ENCODE data around the gene CTSE. TPM values are rescaled to one million over a fixed set of nuclear protein-coding genes. Genes with fewer than 3 reads are reported as not detected.

The CTSE gene
- polyA plus RNA-seq (2011; rRNA removed), result not detected in 2 replicates
- polyA plus RNA-seq (2012; cell fraction: cytosol; rRNA removed), result not detected in 2 replicates
- polyA plus RNA-seq (2012; cell fraction: nucleus; rRNA removed), result not detected in 2 replicates
- polyA plus RNA-seq (2017; fragmentation: RNase III; extraction: RNeasy Plus Mini Kit Qiagen cat#74134 plus additional on column Dnase treatment), result not detected in 3 replicates
- polyA minus RNA-seq (2011; rRNA and poly(A)+ RNA removed), result not detected in 2 replicates

GRCh38 chr1:206023695-206024094 is at the start of gene CTSE:
CTSE (minus strand) TSS chr1:206023895; CDS start chr1:206023791, 104 bp downstream.
- FAIRE-seq (no peak), ATAC-seq (no peak), DNase-seq (ENCODE audit: low read depth in 1 of 2, low spot score in 1 of 2) (no peak)
- ChIA-PET POLR2A (no interaction called here), CTCF (interaction anchor here (1.2 to 3.7 kb wide), 5 partner anchors 8 to 74 kb away, joined by 3 to 26 read pairs (median 5); no protein-coding TSS in a partner anchor)
- WGBS (ENCODE audit: missing lambda C conversion rate), result 62% methylated on average over 11 of the region's 11 CpGs
- Histone ChIP-seq H3K27ac (no peak within 1 kb of the TSS), H3K9me3 (peaks cover 3% of the 10 kb centered on the region; the same call in 1 of the 3 replicates), H3K4me3 (no peak within 1 kb of the TSS), H3K4me2 (no peak within 1 kb of the TSS), H3K4me1 (no peaks in the 10 kb centered on the region)
- no peak for TF ChIP-seq TFCP2L1 (CRISPR knock-in tag; IDR thresholded peaks at IDR 0.05)
- TF ChIP-seq GATA3 (IDR thresholded peaks at IDR 0.05; ENCODE audit: borderline replicate concordance), result no peak

DNA sequence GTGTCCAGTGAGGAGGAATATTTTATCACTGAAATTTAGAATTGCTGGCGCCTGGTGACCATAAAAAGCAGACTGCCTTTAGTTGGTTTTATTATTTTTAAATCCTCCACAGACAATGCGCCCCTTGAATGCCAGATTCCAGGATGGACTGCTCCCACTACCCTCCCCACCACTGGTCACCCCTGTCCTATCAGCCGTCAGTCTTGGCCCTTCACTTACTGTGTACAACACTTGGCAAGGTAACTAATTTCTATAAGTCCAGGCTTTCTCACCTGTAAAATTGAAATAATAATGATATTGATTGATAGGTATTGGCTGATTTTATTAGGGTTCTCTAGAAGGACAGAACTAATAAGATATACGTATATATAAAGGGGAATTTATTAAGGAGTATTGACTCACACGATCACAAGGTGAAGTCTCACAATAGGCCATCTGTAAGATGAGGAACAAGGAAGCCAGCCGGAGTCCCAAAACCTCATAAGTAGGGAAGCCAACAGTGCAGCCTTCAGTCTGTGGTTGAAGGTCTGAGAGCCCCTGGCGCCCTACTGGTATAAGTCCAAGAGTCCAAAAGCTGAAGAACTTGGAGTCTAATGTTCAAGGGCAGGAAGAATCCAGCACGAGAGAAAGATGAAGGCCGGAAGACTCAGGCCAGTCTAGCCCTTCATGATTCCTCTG is 47.1 kb upstream of the CTSE start:
- ATAC-seq (no peak), DNase-seq (ENCODE audit: low read depth in 1 of 2, low spot score in 1 of 2) (no peak), FAIRE-seq (no peak)
- 67% methylated on average over 9 of the region's 9 CpGs for WGBS (ENCODE audit: missing lambda C conversion rate)
- POLR2A ChIA-PET, result no interaction called here
- TF ChIP-seq NR3C1 (IDR thresholded peaks at IDR 0.05) (no peak), MYC (IDR thresholded peaks at IDR 0.05; ENCODE audit: borderline replicate concordance, low read length) (no peak)
- TF ChIP-seq, protein P1, sequence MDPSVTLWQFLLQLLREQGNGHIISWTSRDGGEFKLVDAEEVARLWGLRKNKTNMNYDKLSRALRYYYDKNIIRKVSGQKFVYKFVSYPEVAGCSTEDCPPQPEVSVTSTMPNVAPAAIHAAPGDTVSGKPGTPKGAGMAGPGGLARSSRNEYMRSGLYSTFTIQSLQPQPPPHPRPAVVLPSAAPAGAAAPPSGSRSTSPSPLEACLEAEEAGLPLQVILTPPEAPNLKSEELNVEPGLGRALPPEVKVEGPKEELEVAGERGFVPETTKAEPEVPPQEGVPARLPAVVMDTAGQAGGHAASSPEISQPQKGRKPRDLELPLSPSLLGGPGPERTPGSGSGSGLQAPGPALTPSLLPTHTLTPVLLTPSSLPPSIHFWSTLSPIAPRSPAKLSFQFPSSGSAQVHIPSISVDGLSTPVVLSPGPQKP (IDR thresholded peaks at IDR 0.05; ENCODE audit: low read depth, low read length), result no peak
- CTCF ChIA-PET, result interaction anchor here (0.9 to 1.9 kb wide), 2 partner anchors 10 to 11 kb away, joined by 3 to 6 read pairs; no protein-coding TSS in a partner anchor
- no peaks in the 10 kb centered on the region for H3K4me1 ChIP-seq
- H3K4me3 ChIP-seq, result no peak overlapping the region
- H3K27ac ChIP-seq, result no peak overlapping the region
- H3K4me2 ChIP-seq, result no peak overlapping the region
- H3K9me3 ChIP-seq, result no peaks in the 10 kb centered on the region

DNA sequence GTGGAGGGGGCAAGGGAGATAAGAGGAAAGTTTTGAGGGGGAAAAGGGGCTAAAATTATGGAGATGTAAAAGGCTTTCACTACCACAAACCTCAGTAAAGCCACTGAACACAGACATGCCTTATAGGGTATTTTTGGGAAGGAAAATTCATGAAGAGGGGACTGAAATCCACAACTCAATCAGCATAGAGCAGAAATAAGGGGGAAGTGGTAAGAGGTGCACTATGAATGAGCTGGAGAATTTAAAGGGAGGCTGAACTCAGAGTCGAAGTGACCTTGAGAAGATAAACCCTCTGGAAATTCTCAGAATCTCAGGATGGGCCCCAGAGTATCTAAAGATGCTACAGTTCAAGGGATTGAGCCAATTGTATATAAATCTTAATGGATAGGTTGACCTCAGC is 44.6 kb upstream of the CTSE start:
- POLR2A ChIA-PET, result no interaction called here

DNA sequence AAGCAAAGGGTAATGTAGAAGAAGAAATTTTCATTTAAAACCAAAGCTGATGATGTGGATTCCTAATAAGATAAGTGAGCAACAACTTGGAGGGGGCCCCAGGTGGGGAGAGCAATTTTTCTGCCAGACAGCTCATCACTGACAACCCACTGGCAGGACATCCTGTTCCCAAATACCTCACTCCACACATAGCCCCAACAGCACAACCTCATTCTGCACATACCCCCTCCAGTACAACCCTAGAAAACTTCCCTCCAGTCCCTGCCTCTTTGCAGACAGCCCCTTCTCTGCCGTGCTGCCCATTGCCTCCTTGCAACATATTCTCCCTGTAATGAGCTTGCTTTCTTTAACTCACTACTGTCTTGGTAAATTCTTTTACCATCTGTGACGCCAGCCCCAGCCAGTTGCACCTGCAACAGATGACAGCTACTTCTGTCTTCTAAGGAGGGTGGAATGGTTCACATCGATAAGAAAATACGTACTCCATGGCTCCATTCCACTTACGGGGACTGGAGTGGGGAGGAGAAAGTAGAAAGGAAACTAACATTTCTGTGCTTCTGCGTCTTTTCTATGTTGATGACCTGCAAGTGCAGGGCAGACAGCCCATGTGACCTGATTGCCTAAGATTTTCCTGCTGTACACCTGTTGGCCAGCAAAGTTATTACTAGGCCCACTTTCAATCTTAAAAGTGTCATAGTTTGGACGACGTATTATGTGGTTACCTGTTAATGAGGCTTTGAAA is 44.0 kb upstream of the CTSE start:
- no peaks in the 10 kb centered on the region for H3K9me3 ChIP-seq
- H3K4me1 ChIP-seq, result no peaks in the 10 kb centered on the region
- H3K4me3 ChIP-seq, result no peak overlapping the region
- no peak overlapping the region for H3K4me2 ChIP-seq
- FAIRE-seq, result no peak
- 59% methylated on average over 8 of the region's 8 CpGs for WGBS (ENCODE audit: missing lambda C conversion rate)
- TF ChIP-seq ESRRA (IDR thresholded peaks at IDR 0.05; ENCODE audit: borderline replicate concordance, low read length) (no peak), ZC3H11A (IDR thresholded peaks at IDR 0.05) (no peak), TP53 (CRISPR knock-in tag; IDR thresholded peaks at IDR 0.05) (no peak), MYC (IDR thresholded peaks at IDR 0.05; ENCODE audit: borderline replicate concordance, low read length) (no peak), ZFP36 (IDR thresholded peaks at IDR 0.05; ENCODE audit: borderline replicate concordance, partially characterized antibody) (no peak), RNF2 (IDR thresholded peaks at IDR 0.05; ENCODE audit: borderline replicate concordance, low read depth) (no peak), BHLHE40 (IDR thresholded peaks at IDR 0.05; ENCODE audit: low read depth, low read length) (no peak), MAZ (IDR thresholded peaks at IDR 0.05; ENCODE audit: borderline replicate concordance, low read depth, low read length) (no peak), HDAC2 (IDR thresholded peaks at IDR 0.05) (no peak), RFX5 (IDR thresholded peaks at IDR 0.05) (no peak), HOXB5 (CRISPR knock-in tag; IDR thresholded peaks at IDR 0.05) (no peak), KDM1A (IDR thresholded peaks at IDR 0.05; ENCODE audit: low read depth) (no peak), SREBF2 (IDR thresholded peaks at IDR 0.05) (no peak), JUNB (IDR thresholded peaks at IDR 0.05) (no peak), TFCP2L1 (CRISPR knock-in tag; IDR thresholded peaks at IDR 0.05) (no peak), NFE2L2 (conservative IDR thresholded peaks at IDR 0.05; ENCODE audit: low read length) (no peak)
- TF ChIP-seq, protein P2, sequence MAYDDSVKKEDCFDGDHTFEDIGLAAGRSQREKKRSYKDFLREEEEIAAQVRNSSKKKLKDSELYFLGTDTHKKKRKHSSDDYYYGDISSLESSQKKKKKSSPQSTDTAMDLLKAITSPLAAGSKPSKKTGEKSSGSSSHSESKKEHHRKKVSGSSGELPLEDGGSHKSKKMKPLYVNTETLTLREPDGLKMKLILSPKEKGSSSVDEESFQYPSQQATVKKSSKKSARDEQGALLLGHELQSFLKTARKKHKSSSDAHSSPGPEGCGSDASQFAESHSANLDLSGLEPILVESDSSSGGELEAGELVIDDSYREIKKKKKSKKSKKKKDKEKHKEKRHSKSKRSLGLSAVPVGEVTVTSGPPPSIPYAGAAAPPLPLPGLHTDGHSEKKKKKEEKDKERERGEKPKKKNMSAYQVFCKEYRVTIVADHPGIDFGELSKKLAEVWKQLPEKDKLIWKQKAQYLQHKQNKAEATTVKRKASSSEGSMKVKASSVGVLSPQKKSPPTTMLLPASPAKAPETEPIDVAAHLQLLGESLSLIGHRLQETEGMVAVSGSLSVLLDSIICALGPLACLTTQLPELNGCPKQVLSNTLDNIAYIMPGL (CRISPR knock-in tag; IDR thresholded peaks at IDR 0.05; ENCODE audit: borderline replicate concordance), result no peak
- CTCF ChIA-PET, result interaction anchor here (0.8 kb wide), 1 partner anchor 90 kb away, joined by 3 read pairs; no protein-coding TSS in a partner anchor
- DNase-seq (ENCODE audit: low read depth in 1 of 2, low spot score in 1 of 2), result no peak
- no peak overlapping the region for H3K27ac ChIP-seq
- ATAC-seq, result no peak
- POLR2A ChIA-PET, result no interaction called here

More for the DNA sequence above, 44.6 kb upstream of the CTSE start:
- CTCF ChIA-PET, result no interaction called here
- Histone ChIP-seq H3K4me3 (no peak overlapping the region), H3K4me2 (no peak overlapping the region), H3K27ac (no peak overlapping the region), H3K4me1 (no peaks in the 10 kb centered on the region), H3K9me3 (no peaks in the 10 kb centered on the region)
- no peak for ATAC-seq
- TF ChIP-seq, protein P3, sequence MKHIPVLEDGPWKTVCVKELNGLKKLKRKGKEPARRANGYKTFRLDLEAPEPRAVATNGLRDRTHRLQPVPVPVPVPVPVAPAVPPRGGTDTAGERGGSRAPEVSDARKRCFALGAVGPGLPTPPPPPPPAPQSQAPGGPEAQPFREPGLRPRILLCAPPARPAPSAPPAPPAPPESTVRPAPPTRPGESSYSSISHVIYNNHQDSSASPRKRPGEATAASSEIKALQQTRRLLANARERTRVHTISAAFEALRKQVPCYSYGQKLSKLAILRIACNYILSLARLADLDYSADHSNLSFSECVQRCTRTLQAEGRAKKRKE (CRISPR knock-in tag; IDR thresholded peaks at IDR 0.05; ENCODE audit: low read depth), result no peak
- no peak for TF ChIP-seq ZFP36 (IDR thresholded peaks at IDR 0.05; ENCODE audit: borderline replicate concordance, partially characterized antibody)
- no peak for TF ChIP-seq POLR2AphosphoS2 (conservative IDR thresholded peaks at IDR 0.05; ENCODE audit: low read length)
- no peak for TF ChIP-seq FOSL2 (IDR thresholded peaks at IDR 0.05)
- no peak for TF ChIP-seq FOSL2 (CRISPR knock-in tag; IDR thresholded peaks at IDR 0.05)
- no peak for TF ChIP-seq CEBPB (IDR thresholded peaks at IDR 0.05)
- no peak for FAIRE-seq
- DNase-seq (ENCODE audit: low read depth in 1 of 2, low spot score in 1 of 2), result no peak
- WGBS (ENCODE audit: missing lambda C conversion rate), result 0% methylated on average over 1 of the region's 1 CpG
